Stimulated activated CD8-positive, alpha-beta memory T cell treated with anti-CD3 and anti-CD28 coated beads, Interleukin-2, amount 100 ng/mL, for 1 hour (primary cell): ENCODE data around the gene WDR5B.
"Not testable (repeated sequence)": the region's sequence is repeated elsewhere in the genome, so short reads cannot be mapped to it uniquely, and the experiment has no call there.

Experiments used
- DNase-seq, 2 donors: peaks; one replicate each; pipeline ENCODE4 v3.0.0-alpha.2; 2020; ENCODE audit warnings: low read depth in 2 of 2

Gene WDR5B

GRCh38 chr3:122365582-122366378 lies 50.1 kb downstream of the WDR5B start:
- DNase-seq = not testable (repeated sequence)

- DNase-seq = no peak
Measured at GRCh38 chr3:122365073-122365472, 50.8 kb downstream of the WDR5B start.

- DNase-seq = no peak
Measured at GRCh38 chr3:122364490-122364889, 51.4 kb downstream of the WDR5B start.
